Measurements from ENCODE around the gene ULK3.
"Not testable (repeated sequence)": the region's sequence is repeated elsewhere in the genome, so short reads cannot be mapped to it uniquely, and the experiment has no call there.

The ULK3 gene

DNA sequence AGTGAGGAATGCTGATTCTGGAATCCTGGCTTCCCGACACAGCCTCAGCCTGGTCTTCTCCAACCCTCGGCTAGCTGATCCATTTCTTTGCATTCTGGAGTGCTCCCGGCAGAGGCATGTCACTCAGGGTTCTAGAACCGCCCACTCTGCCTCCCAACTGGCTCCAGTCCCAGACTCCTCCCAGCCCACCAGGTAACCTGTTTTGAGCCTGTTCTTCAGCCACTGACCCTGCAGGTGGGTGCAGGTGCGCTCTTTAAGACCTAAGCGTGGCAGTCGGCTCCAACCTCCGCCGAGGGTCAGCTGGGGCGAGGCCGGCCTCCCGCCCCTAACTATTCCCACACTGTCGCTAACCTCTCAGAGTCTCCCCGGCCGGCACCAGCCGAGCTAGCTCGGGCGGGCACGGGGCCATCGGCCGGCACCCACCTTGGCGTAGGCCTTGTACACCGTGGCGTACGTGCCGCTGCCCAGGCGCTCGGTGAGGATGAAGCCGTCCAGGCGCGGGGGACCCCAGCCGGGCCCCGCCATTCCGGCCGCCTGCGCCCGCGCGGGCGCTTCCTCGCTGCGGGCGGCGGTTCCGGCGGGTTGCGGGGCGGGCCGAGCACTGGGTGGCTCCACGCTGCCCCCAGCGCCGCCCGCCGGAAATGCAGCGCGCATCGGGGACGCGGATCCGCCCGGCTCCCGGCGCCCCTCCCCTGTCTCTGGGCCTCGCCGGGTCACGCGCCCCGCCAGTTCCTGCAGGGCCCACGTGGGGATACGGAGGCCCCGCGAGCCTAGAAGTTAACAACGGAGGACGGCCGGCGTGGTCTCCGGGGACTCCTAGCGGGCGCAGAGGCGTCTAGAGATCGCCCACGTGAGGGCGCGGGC is at the start of gene ULK3:
Gene ULK3, minus strand, starts transcription at position 576 of the 864 bp plus-strand sequence. Its CDS starts 51 bp downstream, at position 525.
- Histone ChIP-seq H3K27me3 (no peaks in the 10 kb centered on the region), H3K4me1 (peaks cover 82 to 93% (median 88%) of the 10 kb centered on the region in 10 experiments), H3K9ac (peak within 1 kb of the TSS; percentile 81 to 93 (median 89)), H3K9me3 (replicated peaks in 1 of 11) (no peaks in the 10 kb centered on the region), H3K4me3 (peak within 1 kb of the TSS; percentile 76 to 94 (median 82)), H4K20me1 (peaks cover 0 to 45% (median 13%) of the 10 kb centered on the region in 11 experiments; a peak in 12 of 22 replicates), H3K36me3 (peaks cover 22 to 68% (median 39%) of the 10 kb centered on the region in 11 experiments), H3K4me2 (peak within 1 kb of the TSS; percentile 85 to 99 (median 94)), H3K27ac (peak within 1 kb of the TSS; percentile 83 to 99 (median 91))
- TF ChIP-seq Cebpa-rat (IDR thresholded peaks at IDR 0.05): no peak

- no peak overlapping the region for H3K4me3 ChIP-seq
- peaks cover 18 to 43% (median 25%) of the 10 kb centered on the region in 10 experiments for H3K4me1 ChIP-seq
- peaks cover 33 to 56% (median 47%) of the 10 kb centered on the region in 11 experiments for H3K36me3 ChIP-seq
- no peak overlapping the region for H3K9ac ChIP-seq
- H4K20me1 ChIP-seq: peaks cover 0 to 7% (median 0%) of the 10 kb centered on the region in 11 experiments; a peak in 2 of 22 replicates
- H3K27me3 ChIP-seq: no peaks in the 10 kb centered on the region
- peak overlapping the region in 1 of 11 experiments; percentile 29; a peak in 1 of 22 replicates for H3K4me2 ChIP-seq
- no peaks in the 10 kb centered on the region for H3K9me3 ChIP-seq (replicated peaks in 1 of 11)
- H3K27ac ChIP-seq: no peak overlapping the region
- no peak for TF ChIP-seq Cebpa-rat (IDR thresholded peaks at IDR 0.05)
Measured at GRCh38 chr15:74892313-74892712, 49.4 kb upstream of the ULK3 start.

- Histone ChIP-seq H3K4me3 (peak overlapping the region in 1 of 10 experiments; percentile 95; a peak in 1 of 20 replicates), H3K36me3 (peaks cover 25 to 48% (median 38%) of the 10 kb centered on the region in 11 experiments), H3K9me3 (replicated peaks in 1 of 11) (no peaks in the 10 kb centered on the region), H3K4me2 (peak overlapping the region; percentile 93 to 100 (median 98); a peak in 19 of 22 replicates), H3K27ac (no peak overlapping the region), H3K4me1 (peaks cover 18 to 51% (median 25%) of the 10 kb centered on the region in 10 experiments), H4K20me1 (no peaks in the 10 kb centered on the region; a peak in 1 of 22 replicates), H3K9ac (no peak overlapping the region), H3K27me3 (no peaks in the 10 kb centered on the region)
- no peak for TF ChIP-seq Cebpa-rat (IDR thresholded peaks at IDR 0.05)
Measured at GRCh38 chr15:74891469-74891868, 48.5 kb upstream of the ULK3 start.

DNA sequence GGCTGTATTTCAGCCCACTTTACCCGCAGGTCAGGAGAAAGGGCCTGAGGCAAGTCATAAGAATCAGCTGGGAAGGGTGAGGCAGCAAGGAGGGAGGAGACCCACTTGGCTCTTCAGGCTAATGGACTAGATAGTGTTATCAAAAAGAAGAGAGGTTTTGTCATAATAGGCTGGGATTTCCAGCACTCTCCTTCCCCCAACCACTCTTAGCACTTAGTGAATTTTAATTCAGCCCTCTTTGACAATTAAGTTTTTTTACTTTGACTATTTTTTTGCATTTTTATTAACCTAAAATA is 47.7 kb upstream of the ULK3 start:
- Histone ChIP-seq H3K4me3 (peak overlapping the region; percentile 75 to 95 (median 90)), H3K27me3 (no peaks in the 10 kb centered on the region), H3K4me2 (peak overlapping the region; percentile 93 to 100 (median 98)), H3K9ac (peak overlapping the region; percentile 82 to 94 (median 90)), H4K20me1 (no peaks in the 10 kb centered on the region; a peak in 1 of 22 replicates), H3K36me3 (peaks cover 17 to 40% (median 30%) of the 10 kb centered on the region in 11 experiments), H3K9me3 (replicated peaks in 1 of 11) (no peaks in the 10 kb centered on the region), H3K4me1 (peaks cover 18 to 59% (median 25%) of the 10 kb centered on the region in 10 experiments), H3K27ac (peak overlapping the region; percentile 74 to 91 (median 86); a peak in 21 of 22 replicates)
- no peak for TF ChIP-seq Cebpa-rat (IDR thresholded peaks at IDR 0.05)

GRCh38 chr15:74889883-74890664 is 47.1 kb upstream of the ULK3 start, which contains the start of gene MPI:
Gene MPI, plus strand, starts transcription at chr15:74890042. Its CDS starts 32 bp downstream, at chr15:74890074.
- Histone ChIP-seq H3K4me3 (peak within 1 kb of the TSS; percentile 75 to 95 (median 90)), H3K9me3 (replicated peaks in 1 of 11) (no peaks in the 10 kb centered on the region), H3K4me1 (peaks cover 18 to 65% (median 25%) of the 10 kb centered on the region in 10 experiments), H3K36me3 (peaks cover 16 to 34% (median 26%) of the 10 kb centered on the region in 11 experiments), H3K27me3 (no peaks in the 10 kb centered on the region), H4K20me1 (no peaks in the 10 kb centered on the region; a peak in 1 of 22 replicates), H3K9ac (peak within 1 kb of the TSS; percentile 82 to 94 (median 90)), H3K27ac (peak within 1 kb of the TSS; percentile 74 to 91 (median 86)), H3K4me2 (peak within 1 kb of the TSS; percentile 93 to 100 (median 98))
- TF ChIP-seq Cebpa-rat (IDR thresholded peaks at IDR 0.05): no peak

DNA sequence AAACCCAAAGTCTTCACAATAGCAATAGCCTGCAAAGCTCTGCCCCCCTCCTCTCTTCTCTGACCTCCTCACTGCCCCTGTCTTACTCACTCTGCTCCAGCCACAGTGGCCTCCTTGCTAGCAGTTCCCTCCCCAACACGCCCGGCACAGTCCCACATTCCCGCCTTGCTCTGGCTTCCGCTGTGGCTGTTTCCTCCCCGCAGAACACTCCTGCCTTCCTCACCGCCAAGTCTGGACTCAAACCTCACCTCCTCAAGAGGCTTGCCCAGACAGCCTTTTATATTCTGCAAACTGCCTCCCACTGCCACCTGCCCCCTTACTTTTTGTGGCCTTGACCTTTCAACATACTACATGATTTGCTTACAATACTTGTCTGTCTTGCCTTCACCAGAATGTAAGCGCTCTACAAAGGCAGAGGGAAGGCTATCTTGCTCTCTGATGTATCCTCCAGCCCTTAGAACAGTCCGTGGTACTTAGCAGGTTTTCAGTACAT is 46.5 kb upstream of the ULK3 start:
- H3K27me3 ChIP-seq: no peaks in the 10 kb centered on the region
- peak overlapping the region in 7 of 11 experiments; percentile 78 to 91 (median 88); a peak in 8 of 22 replicates for H3K27ac ChIP-seq
- H3K4me1 ChIP-seq: peaks cover 22 to 71% (median 31%) of the 10 kb centered on the region in 10 experiments
- no peak for TF ChIP-seq Cebpa-rat (IDR thresholded peaks at IDR 0.05)
- peak overlapping the region; percentile 93 to 100 (median 98) for H3K4me2 ChIP-seq
- H3K4me3 ChIP-seq: peak overlapping the region; percentile 75 to 95 (median 90)
- peaks cover 16 to 31% (median 26%) of the 10 kb centered on the region in 11 experiments for H3K36me3 ChIP-seq
- H3K9ac ChIP-seq: peak overlapping the region; percentile 82 to 94 (median 90); a peak in 20 of 22 replicates
- H3K9me3 ChIP-seq (replicated peaks in 1 of 11): no peaks in the 10 kb centered on the region
- H4K20me1 ChIP-seq: no peaks in the 10 kb centered on the region; a peak in 1 of 22 replicates

DNA sequence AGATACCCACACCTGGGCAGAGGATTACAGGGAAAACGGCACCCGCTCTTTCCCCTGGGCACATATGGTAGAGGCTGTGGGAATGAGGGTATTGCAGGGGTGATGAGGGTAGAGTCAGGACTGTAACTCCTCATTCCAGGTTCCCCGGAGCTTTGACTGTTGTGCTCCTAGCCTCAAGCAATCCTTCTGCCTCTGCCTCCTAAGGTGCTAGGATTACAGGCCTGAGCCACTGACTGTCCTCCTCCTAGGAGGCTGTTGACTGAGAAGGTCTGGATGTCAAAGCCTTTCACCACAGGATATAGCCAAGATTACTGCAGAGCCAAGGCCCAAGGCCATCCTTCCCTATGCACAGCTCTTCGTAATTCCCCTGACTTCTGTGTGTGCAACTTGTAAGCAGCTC is 45.8 kb upstream of the ULK3 start:
- Histone ChIP-seq H3K27ac (no peak overlapping the region), H3K36me3 (peaks cover 16 to 28% (median 25%) of the 10 kb centered on the region in 11 experiments), H3K27me3 (no peaks in the 10 kb centered on the region), H3K4me3 (no peak overlapping the region), H3K4me1 (peaks cover 29 to 77% (median 38%) of the 10 kb centered on the region in 10 experiments), H3K9ac (peak overlapping the region in 1 of 11 experiments; percentile 88; a peak in 1 of 22 replicates), H4K20me1 (no peaks in the 10 kb centered on the region; a peak in 1 of 22 replicates), H3K4me2 (peak overlapping the region in 6 of 11 experiments; percentile 96 to 100 (median 98); a peak in 7 of 22 replicates), H3K9me3 (replicated peaks in 1 of 11) (no peaks in the 10 kb centered on the region; a peak in 1 of 22 replicates)
- no peak for TF ChIP-seq Cebpa-rat (IDR thresholded peaks at IDR 0.05)

DNA sequence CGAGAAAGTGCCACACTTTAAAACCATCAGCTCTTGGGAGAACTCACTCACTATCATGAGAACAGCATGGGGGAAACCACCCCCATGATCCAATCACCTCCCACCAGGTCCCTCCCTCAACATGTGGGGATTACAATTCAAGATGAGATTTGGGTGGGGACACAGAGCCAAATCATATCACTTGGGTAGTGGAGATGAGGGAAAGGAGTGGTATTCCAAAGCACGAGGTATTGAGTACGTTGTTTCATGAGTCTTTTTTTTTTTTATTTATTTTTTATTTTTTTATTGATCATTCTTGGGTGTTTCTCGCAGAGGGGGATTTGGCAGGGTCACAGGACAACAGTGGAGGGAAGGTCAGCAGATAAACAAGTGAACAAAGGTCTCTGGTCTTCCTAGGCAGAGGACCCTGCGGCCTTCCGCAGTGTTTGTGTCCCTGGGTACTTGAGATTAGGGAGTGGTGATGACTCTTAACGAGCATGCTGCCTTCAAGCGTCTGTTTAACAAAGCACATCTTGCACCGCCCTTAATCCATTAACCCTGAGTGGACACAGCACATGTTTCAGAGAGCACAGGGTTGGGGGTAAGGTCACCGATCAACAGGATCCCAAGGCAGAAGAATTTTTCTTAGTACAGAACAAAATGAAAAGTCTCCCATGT is 44.7 kb upstream of the ULK3 start:
- not testable (repeated sequence) for H4K20me1 ChIP-seq, H3K4me2 ChIP-seq, H3K27ac ChIP-seq, H3K4me3 ChIP-seq, H3K27me3 ChIP-seq, H3K9ac ChIP-seq
- H3K9me3 ChIP-seq (replicated peaks in 1 of 11): peaks cover 6 to 10% (median 8%) of the 10 kb centered on the region in 11 experiments
- H3K4me1 ChIP-seq: peaks cover 31 to 71% (median 39%) of the 10 kb centered on the region in 10 experiments
- H3K36me3 ChIP-seq: peaks cover 6 to 18% (median 15%) of the 10 kb centered on the region in 11 experiments

Measured in BLaER1 treated with 17β-estradiol and CSF1 and Interleukin-3, amounts not matched to agents 10 nM and 100 nM (cell line).